SK-N-DZ (cell line): ENCODE data around the gene OCRL.

Experiments used
- DNase-seq: peaks from one replicate; pipeline ENCODE4 v3.0.0-alpha.2; 2015; ENCODE audit warnings: low spot score

OCRL gene

DNA sequence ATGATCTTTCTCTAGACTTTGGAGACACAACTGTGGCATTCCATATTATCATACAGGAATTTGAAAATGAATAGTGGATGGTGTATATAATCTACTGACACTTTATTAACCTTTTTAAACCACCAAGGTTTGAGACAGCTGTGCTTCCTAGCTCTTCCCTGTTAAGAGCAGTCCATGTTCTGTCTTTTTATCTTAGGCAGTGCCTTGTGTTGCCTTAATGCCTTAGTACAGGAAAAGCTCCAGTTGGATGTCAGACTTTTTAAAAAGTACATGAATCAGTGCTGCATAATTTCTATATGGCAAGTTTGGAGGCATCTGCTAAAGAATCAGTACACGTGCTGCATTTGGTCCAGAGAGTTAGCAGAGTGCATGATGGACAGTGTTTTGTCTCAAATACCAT lies 45.1 kb downstream of the OCRL start:
- DNase-seq: no peak

DNA sequence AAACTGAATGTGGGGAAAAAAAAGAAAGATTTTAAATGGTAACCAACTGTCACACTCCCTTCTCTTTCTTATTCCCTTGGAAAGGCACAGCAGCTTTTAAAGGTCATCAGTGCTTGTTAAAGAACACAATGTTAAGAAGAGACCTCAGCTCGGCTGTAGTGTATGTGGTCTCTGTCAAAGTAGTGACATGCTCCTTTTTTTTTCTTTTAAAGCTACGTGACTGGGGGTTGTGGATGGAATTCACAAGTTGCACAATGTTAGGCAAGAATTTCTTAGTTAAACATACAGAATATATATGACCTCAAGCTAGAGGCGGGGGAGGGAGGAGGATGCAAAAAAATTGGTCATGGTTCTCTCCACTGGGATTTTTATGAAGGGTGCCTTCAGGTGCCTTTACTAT lies 45.6 kb downstream of the OCRL start:
- DNase-seq: no peak

DNA sequence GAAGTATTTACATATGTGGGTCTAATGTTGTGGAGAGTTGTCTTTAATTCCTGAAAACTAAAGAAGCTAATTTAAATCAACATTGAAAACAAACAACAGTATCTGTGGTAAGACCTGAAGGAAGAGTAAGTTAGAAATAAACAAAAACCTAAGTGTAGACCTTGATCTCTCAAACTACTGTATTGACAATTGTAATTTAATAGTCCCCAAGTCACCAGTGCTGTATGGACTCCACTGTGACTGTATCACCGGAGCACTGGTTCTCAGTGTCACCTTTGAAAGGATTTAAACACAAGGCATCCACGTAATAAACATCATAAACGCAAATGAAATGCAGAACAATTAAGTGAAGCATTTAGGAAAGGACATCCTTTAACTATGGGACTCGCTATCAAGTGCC lies 46.4 kb downstream of the OCRL start:
- DNase-seq: no peak

DNA sequence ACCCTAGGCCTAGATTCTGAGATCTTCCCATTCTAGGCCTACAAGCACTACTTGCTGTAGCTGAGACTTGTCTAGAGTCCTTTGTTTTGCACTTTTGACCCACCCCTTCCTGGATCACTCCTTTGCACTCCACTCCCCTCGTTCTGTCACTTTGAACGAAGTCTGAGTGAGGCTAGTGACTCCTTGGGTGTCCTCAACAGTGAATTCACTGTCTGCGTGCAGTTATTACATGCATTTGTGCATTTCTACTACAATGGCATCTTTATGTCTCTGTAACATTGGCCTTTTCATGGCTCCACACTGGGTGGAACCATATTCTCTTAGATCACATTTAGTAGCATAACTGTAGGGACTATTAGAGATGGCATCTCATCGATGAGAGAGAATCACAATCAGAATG lies 50.5 kb downstream of the OCRL start:
- DNase-seq: no peak

- no peak for DNase-seq
Measured at GRCh38 chrX:129593137-129593536, 53.1 kb downstream of the OCRL start.

GRCh38 chrX:129594781-129595180 lies 54.7 kb downstream of the OCRL start:
- no peak for DNase-seq

- DNase-seq: no peak
Measured at GRCh38 chrX:129596077-129596476, 56.0 kb downstream of the OCRL start.

DNA sequence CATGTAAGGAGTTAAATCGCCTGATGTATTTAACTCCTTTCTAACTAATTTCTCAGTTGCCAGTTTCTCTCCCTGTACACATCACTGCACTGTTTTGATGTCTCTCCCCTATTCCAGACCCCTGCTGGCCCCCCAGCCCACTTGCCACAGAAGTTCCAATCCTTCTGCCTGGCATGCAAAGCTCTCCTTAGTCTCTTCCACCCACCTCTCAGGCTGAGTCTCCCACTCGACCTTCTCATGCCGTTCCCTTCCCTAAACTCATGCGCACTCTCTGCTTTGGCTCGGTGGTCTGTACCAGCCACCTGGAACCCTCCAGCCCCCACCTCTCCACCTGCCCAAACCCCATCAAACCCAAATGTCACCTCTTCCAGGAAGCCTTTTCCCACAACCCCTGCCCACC lies 57.8 kb downstream of the OCRL start:
- DNase-seq: no peak

GRCh38 chrX:129599499-129599898 lies 59.4 kb downstream of the OCRL start:
- DNase-seq: no peak

DNA sequence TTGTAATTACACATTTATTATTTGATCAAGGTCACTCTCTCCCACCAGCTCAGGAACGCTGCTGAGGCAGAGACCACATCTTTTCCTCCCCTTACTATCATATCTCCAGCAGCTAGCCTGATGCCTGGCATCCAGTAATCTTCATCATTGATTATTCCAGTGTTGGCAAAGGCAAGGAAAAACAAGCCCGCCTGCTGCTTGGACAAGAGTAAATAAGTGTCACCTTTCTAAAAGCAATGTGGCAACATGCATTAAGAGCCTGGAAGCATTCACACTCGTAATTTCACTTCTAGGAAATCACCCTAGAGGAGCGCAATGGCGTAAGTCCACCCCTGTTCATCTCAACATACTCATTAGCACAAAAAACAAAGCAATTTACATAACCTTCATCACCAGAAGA lies 59.9 kb downstream of the OCRL start:
- DNase-seq: no peak

GRCh38 chrX:129600981-129601424 lies 60.9 kb downstream of the OCRL start:
- DNase-seq: no peak

- peak; percentile 44 for DNase-seq
Measured at GRCh38 chrX:129606918-129607317, 66.9 kb downstream of the OCRL start.

- no peak for DNase-seq
Measured at GRCh38 chrX:129608496-129608895, 68.4 kb downstream of the OCRL start.

DNA sequence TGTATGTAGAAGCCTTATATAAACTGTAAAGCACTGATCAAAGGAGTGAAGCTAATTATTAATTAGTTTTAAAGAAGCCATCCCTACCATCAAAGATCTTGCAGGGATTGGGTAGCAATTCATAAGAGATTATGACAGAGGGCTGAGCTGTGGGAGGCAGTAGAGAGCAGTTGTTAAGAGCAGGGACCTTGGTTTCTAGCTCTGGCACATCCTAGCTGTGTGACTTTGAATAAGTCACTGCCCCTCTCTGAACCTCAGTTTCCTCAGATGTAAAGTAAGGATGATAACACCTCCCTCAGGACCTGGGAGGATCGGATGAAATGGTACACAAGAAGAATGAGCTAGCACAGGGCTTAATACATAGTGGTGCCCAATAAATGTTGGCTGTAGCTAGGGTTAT lies 69.3 kb downstream of the OCRL start:
- no peak for DNase-seq

GRCh38 chrX:129612396-129612795 lies 72.3 kb downstream of the OCRL start:
- DNase-seq: no peak

GRCh38 chrX:129613596-129613995 lies 73.5 kb downstream of the OCRL start:
- no peak for DNase-seq

DNA sequence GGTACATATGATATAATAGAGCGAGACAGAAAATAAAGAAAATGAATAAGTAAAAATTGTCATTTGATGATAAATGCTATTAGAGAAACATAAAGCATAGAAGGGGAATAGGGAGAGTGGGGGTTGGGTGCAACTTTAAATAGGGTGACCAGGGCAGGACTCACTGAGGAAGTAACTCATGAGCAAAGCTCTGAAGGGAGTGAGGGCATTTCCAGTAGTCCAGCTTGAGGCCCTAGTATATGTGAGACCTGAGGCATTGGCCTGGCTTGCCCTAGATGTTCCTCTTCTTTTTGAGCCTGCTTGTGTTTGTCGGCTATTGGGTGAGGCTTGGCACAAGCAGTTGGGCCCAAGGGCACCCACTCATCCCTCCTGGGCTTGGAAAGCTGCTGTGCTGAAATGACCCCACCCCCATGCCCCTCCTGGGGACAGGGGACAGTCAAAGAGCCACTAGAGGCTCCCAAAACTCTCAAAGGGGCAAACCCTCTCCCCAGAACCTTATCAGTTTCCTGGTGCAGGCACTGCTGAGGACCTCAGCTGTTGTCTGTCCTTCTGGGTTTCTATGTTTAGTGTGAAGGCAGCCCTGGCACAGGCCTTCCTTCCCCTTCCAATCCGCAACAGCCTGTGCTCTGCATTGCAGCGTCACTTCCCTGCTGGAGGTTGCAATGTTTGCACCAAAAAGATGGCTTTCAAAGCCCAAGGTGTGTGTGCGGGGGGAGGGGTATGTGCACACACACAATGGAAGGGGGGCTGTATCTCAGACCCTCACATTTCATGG lies 74.6 kb downstream of the OCRL start:
- DNase-seq: no peak

GRCh38 chrX:129617420-129617819 lies 77.4 kb downstream of the OCRL start:
- DNase-seq: no peak

GRCh38 chrX:129618997-129619396 lies 78.9 kb downstream of the OCRL start:
- DNase-seq: no peak

DNA sequence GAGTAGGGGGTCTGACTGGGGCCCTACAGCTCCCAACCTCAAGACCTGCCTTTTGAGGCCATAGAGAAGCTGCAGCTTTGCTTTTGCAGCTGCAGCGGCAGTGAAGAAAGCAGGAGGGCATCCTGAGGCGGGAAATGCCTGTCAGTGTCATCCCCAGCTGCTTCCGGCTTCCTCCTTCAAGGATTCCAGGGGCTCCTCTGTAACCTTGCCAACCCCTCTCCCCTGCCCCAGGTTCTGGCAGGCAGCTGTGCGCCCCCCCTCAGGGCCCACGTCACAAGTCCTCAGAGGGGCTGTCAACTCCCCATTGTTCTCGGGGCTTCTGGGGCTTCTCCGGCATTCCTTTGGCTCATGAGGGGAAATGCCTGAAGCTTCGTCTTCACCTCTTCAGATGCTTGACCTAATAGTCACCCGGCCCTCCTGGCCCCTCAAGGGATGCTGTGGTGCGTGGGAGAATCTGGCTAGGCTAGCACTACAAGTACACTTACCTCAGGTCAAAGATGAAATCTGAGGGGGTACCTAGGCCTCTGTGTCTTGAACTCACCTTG lies 82.8 kb downstream of the OCRL start:
- DNase-seq: no peak

- DNase-seq: no peak
Measured at GRCh38 chrX:129626026-129626425, 86.0 kb downstream of the OCRL start.

- no peak for DNase-seq
Measured at GRCh38 chrX:129629837-129630236, 89.8 kb downstream of the OCRL start.

DNA sequence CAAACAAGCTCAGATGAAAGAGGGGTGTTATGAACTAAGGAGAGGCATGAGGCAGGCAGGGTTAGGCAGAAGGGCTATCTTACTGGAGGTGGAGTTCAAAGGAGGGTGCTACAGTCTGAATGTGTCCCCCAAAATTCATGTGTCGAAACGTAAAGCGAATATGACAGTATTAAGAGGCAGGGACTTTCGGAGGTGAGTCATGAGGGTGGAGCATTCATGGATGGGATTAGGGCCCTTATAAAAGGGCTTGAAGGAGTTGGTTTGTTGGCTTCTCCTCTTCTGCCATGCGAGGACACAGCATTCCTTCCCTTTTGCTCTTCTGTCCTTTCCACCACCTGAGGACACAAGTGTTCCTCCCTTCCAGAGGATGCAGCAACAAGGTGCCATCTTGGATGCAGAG lies 91.8 kb downstream of the OCRL start:
- no peak for DNase-seq

DNA sequence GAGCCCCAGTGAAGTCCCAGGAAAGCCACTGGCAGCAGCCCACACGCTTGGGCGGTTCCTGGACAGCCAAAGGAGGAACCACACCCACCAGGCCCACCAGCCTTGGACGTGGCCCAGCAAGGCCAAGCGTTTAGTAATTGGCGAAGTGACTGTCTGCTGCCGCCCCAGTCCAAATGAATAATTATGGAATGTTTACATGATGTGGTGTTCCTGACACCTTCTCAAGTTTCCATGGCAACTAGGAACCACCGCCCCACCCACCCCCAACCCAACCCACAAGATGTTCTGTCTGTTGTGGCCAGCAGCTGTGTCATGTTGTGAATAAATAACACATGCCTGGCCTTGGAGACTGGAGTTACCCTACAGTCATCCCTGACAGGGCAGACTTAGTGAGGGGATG lies 92.4 kb downstream of the OCRL start:
- DNase-seq: no peak
